Right atrium auricular region (tissue), 2 donors: ENCODE results near the gene PDZD2. TPM values are rescaled to one million over a fixed set of nuclear protein-coding genes. Genes with fewer than 3 reads are reported as not detected.
A peak's percentile ranks its signal among the peaks of the same experiment; 100 is the strongest.

Experiments used
- DNase-seq: peaks from one replicate; pipeline ENCODE4 v3.0.0-alpha.2; 2019; ENCODE audit warnings: low spot score
- H3K27ac ChIP-seq, 2 donors: fragments of 200-600 bp; sonication (generic); 1 replicate in 1 of 2; 2 replicates in 1 of 2; pipeline ENCODE4 v1.5.1; 2016 to 2019
- H3K27me3 ChIP-seq, 2 donors: fragments of 200-600 bp; sonication (generic); one replicate each; pipeline versions ENCODE4 v1.5.1 to v1.6.0; 2017 to 2019
- H3K36me3 ChIP-seq: fragments of 200-600 bp; sonication (generic); one replicate; pipeline ENCODE4 v1.5.1; 2016
- H3K4me1 ChIP-seq, 2 donors: fragments of 200-600 bp; sonication (generic); one replicate each; pipeline versions ENCODE4 v1.5.1 to v1.6.0; 2017 to 2019
- H3K4me3 ChIP-seq, 2 donors: fragments of 200-600 bp; sonication (generic); 1 replicate in 1 of 2; 2 replicates in 1 of 2; pipeline ENCODE4 v1.5.1; 2017 to 2019; ENCODE audit warnings: mild to moderate bottlenecking in 1 of 2, moderate library complexity in 1 of 2
- H3K9me3 ChIP-seq, 2 donors: fragments of 200-600 bp; sonication (generic); one replicate each; pipeline ENCODE4 v1.5.1; 2019
- total RNA-seq, 2 donors: library from RNA; depleted of rRNA; stranded (reverse); fragments of >200 nt; gene quantifications; one replicate each; pipeline ENCODE4 v1.1.0, GENCODE V29; 2016
- TF ChIP-seq, protein P1 (sequence below), 2 donors: fragments of 200-600 bp; sonication (generic); IDR thresholded peaks; one replicate each; pipeline ENCODE4 v1.5.1; 2019; ENCODE audit warnings: antibody characterized with exemption in 2 of 2

Gene PDZD2
- total RNA-seq, 2 donors from 2014 or later: 79.5 to 86.4 TPM

DNA sequence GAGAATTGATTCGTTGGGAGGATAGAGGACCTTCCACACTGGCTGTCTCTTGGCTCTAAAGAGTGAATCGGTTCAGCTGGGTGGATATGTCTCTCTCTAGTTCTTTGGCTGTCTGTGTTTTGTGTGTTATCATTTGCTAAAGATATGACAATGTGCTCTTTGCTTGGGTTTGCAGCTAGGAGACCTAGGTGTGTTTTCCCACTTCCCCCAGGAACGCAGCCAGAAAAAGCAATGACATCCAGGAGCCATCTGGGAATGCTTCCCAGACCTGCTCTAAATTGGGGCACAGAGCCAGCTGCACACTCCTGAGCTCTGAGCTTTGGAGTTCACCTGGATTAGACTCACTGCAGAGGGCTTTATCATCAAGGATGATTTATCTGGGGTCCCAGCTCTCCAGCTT, 12.8 kb upstream of the PDZD2 start:
- DNase-seq: no peak
- no peaks in the 10 kb centered on the region for H3K27me3 ChIP-seq
- H3K4me1 ChIP-seq: peaks cover 0 to 17% of the 10 kb centered on the region in 2 donors
- TF ChIP-seq, protein P1, sequence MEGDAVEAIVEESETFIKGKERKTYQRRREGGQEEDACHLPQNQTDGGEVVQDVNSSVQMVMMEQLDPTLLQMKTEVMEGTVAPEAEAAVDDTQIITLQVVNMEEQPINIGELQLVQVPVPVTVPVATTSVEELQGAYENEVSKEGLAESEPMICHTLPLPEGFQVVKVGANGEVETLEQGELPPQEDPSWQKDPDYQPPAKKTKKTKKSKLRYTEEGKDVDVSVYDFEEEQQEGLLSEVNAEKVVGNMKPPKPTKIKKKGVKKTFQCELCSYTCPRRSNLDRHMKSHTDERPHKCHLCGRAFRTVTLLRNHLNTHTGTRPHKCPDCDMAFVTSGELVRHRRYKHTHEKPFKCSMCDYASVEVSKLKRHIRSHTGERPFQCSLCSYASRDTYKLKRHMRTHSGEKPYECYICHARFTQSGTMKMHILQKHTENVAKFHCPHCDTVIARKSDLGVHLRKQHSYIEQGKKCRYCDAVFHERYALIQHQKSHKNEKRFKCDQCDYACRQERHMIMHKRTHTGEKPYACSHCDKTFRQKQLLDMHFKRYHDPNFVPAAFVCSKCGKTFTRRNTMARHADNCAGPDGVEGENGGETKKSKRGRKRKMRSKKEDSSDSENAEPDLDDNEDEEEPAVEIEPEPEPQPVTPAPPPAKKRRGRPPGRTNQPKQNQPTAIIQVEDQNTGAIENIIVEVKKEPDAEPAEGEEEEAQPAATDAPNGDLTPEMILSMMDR (IDR thresholded peaks at IDR 0.05): no peak
- no peak overlapping the region for H3K4me3 ChIP-seq
- H3K36me3 ChIP-seq: no peaks in the 10 kb centered on the region
- peak overlapping the region; percentile 53 to 79 for H3K27ac ChIP-seq
- no peaks in the 10 kb centered on the region for H3K9me3 ChIP-seq

DNA sequence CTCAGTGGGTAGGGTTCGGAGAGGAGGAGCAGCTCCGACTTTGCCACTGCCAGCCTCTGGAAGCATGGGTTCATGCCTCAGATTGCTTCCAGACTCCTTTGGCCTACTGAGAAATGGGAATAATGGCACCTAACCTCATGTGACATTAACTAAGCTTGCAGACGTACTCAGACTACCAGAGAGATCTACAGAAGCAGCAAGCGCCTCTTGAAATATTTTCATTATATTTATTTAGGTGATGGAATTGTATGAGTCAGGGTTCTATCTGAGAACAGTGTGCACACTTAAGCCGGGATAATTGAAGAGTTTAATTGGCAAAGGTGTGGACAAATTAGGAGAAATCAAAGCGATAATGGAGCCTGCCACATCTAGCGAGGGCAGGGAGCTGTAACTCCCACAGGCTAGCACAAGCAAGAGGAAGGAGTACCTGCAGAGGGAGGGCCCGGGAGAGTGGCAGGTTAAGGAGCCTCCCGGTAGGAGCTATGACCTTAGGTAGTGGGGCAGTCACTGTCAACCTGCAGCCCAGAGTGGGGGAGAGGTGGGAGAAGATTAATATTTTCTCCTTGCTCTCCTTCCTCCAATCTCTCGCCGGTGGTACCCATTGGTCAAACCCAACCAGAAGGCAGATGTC, 12.2 kb upstream of the PDZD2 start:
- H3K27me3 ChIP-seq: no peaks in the 10 kb centered on the region
- H3K36me3 ChIP-seq: no peaks in the 10 kb centered on the region
- no peak for DNase-seq
- no peaks in the 10 kb centered on the region for H3K9me3 ChIP-seq
- H3K4me1 ChIP-seq: peaks cover 0 to 17% of the 10 kb centered on the region in 2 donors
- H3K27ac ChIP-seq: peak overlapping the region; percentile 53 to 79
- TF ChIP-seq, protein P1 (IDR thresholded peaks at IDR 0.05): no peak
- no peak overlapping the region for H3K4me3 ChIP-seq

DNA sequence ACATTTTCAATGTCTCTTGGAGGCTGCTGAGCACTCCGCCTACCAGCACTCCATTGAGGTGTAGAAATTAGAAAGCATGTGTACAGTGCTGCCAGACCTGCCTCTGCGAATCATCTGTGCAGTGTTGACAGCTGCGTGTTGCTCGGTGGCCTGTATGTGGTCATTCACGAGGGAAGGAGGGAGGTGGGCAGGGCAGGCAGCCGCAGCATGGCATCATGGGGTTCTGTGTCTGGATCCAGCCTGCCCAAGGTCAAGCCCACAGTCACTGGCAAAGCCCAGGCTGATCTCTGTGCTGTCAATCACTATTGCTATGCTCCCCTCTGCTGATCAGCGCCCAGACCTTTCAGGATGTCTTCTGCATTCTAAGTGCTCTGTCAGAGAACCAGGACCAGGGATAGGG, 8.0 kb upstream of the PDZD2 start:
- H3K9me3 ChIP-seq: no peaks in the 10 kb centered on the region
- H3K4me3 ChIP-seq: no peak overlapping the region
- H3K4me1 ChIP-seq: peaks cover 0 to 15% of the 10 kb centered on the region in 2 donors
- H3K27ac ChIP-seq: peak overlapping the region; percentile 20 to 57
- TF ChIP-seq, protein P1 (IDR thresholded peaks at IDR 0.05): no peak
- peak; percentile 69 for DNase-seq
- H3K36me3 ChIP-seq: no peaks in the 10 kb centered on the region
- H3K27me3 ChIP-seq: no peaks in the 10 kb centered on the region

DNA sequence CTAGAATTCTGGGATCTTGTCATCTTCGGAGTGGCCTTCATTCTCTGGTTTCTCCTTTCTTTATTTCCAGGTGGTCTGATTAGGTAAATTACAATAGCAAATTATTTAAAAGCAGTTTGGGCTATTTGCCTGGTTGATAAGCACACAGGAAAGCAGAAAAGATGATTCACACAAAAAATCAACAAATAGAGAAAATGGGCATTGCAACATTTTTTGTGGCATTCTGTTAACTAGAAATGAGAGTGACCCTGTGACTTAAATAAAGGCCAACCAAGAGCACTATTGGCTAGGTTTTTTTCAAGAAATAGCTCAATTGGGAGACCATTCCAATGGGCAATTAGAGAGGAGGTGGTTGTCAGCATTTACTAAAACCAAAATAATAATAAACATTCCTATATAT, 6.5 kb upstream of the PDZD2 start:
- no peak overlapping the region for H3K27ac ChIP-seq
- peaks cover 0 to 22% of the 10 kb centered on the region in 2 donors for H3K4me1 ChIP-seq
- H3K9me3 ChIP-seq: no peaks in the 10 kb centered on the region
- DNase-seq: no peak
- no peak overlapping the region for H3K4me3 ChIP-seq
- H3K27me3 ChIP-seq: no peaks in the 10 kb centered on the region
- no peaks in the 10 kb centered on the region for H3K36me3 ChIP-seq
- TF ChIP-seq, protein P1 (IDR thresholded peaks at IDR 0.05): no peak

DNA sequence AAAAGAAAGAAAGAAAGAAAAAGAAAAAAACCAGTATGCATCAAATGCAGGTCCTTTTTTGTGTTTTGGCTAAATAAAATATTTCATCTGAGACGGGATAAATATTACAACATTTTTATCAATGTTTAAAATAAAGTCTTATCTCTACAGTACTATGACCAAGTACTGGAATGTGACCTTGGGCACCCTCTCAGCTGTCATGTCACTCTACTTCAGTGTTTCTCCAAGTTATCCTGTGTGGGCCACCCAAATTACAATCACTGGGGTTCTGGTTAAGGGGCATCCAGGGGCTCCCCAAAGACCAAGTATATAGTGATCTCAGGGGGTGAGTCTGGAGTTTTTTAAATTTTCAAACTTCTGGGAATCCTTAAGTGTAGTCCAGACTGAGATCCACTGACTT, 3.5 kb upstream of the PDZD2 start:
- Histone ChIP-seq H3K4me1 (peaks cover 0 to 39% of the 10 kb centered on the region in 2 donors), H3K36me3 (no peaks in the 10 kb centered on the region), H3K9me3 (no peaks in the 10 kb centered on the region), H3K4me3 (no peak overlapping the region), H3K27me3 (no peaks in the 10 kb centered on the region), H3K27ac (peak overlapping the region; percentile 43 to 87)
- TF ChIP-seq, protein P1 (IDR thresholded peaks at IDR 0.05): no peak
- DNase-seq: no peak

DNA sequence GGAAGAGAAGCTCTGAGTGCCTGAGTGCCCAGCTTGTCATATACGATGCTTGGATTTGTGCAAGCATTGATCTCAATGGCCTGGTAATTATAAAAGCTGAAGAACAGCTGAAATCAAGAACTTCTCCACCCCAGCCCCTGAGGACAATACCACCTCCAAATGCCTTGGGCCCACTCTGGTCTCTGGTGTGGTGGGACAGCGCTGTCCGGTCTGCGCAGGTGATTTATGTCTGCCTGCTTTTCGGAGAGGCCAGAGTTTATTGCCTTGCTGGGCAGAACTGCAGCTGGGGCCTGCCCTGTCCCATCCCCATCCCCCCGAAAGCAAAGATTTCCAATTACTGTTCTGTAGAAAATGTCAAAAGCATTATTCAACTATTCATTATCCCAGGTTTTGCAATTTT, 1.1 kb upstream of the PDZD2 start:
- DNase-seq: no peak
- TF ChIP-seq, protein P1 (IDR thresholded peaks at IDR 0.05): no peak
- H3K36me3 ChIP-seq: no peaks in the 10 kb centered on the region
- H3K27me3 ChIP-seq: no peaks in the 10 kb centered on the region
- H3K9me3 ChIP-seq: no peaks in the 10 kb centered on the region
- peaks cover 0 to 60% of the 10 kb centered on the region in 2 donors for H3K4me1 ChIP-seq
- H3K4me3 ChIP-seq: no peak overlapping the region
- H3K27ac ChIP-seq: peak overlapping the region; percentile 32 to 87
